ENCODE measurements around the gene SIGLEC5.
"Not testable (repeated sequence)": the region's sequence is repeated elsewhere in the genome, so short reads cannot be mapped to it uniquely, and the experiment has no call there.

Gene SIGLEC5, protein sequence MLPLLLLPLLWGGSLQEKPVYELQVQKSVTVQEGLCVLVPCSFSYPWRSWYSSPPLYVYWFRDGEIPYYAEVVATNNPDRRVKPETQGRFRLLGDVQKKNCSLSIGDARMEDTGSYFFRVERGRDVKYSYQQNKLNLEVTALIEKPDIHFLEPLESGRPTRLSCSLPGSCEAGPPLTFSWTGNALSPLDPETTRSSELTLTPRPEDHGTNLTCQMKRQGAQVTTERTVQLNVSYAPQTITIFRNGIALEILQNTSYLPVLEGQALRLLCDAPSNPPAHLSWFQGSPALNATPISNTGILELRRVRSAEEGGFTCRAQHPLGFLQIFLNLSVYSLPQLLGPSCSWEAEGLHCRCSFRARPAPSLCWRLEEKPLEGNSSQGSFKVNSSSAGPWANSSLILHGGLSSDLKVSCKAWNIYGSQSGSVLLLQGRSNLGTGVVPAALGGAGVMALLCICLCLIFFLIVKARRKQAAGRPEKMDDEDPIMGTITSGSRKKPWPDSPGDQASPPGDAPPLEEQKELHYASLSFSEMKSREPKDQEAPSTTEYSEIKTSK

DNA sequence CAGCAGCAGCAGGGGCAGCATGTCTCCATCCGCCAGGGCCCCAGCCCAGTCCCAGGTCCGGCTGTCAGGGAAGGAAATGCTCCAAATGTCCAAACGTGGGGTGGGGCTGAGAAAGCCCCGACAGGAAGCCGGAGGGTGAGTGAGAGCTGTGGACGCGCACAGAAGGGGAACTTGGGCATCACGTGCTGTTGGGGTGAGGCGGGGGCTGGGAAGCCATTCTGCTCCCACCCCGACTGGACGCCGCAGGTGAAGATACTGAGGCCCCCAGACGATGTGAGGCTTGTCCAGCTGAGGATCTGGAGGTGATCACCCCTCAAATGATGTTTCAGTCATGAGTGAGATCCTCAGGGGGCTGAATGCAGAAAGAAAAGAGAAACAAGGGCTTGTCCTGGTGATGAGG lies at the start of gene SIGLEC5:
SIGLEC5 (minus strand) TSS at position 87 of the 400 bp plus-strand sequence; CDS start at position 21, 66 bp downstream.
- TF ChIP-seq CTCF (IDR thresholded peaks at IDR 0.05): not testable (repeated sequence)

DNA sequence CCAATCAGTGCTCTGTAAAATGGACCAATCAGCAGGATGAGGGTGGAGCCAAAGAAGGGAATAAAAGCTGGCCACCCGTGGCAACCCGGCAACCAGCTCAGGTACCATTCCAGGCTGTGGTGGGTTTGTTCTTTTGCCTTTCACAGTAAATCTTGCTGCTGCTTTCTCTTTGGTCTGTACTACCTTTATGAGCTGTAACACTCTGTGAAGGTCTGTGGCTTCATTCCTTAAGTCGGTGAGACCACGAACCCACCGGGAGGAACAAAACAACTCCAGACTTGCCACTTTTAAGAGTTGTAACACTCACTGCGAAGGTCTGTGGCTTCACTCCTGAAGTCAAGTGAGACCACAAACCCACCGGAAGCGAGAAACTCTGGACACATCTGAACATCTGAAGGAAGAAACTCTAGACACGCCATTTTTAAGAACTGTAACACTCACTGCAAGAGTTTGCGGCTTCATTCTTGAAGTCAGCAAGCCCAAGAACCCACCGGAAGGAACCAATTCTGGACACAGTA lies 46.4 kb upstream of the SIGLEC5 start:
- no peak for TF ChIP-seq CTCF (IDR thresholded peaks at IDR 0.05)

- peak; percentile 51 for TF ChIP-seq CTCF (IDR thresholded peaks at IDR 0.05)
Measured at GRCh38 chr19:51675911-51676565, 45.8 kb upstream of the SIGLEC5 start.

DNA sequence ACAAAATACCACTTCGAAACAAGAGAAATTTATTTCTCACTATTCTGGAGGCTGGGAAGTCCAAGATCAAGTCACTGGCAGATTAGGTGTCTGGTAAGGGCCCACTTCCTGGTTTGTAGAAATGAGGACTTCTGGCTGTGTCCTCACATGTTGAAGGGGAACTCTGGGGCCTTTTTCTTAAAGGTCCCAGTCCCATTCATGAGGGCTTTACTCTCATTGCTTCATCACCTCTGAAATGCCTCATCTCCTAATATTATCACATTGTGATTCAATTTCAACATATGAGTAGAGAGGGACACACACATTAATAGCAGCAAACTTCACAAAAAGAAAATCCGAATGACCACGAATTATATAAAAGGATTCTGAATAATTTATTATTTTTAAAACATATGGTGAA lies 38.0 kb upstream of the SIGLEC5 start:
- TF ChIP-seq CTCF (IDR thresholded peaks at IDR 0.05): no peak

DNA sequence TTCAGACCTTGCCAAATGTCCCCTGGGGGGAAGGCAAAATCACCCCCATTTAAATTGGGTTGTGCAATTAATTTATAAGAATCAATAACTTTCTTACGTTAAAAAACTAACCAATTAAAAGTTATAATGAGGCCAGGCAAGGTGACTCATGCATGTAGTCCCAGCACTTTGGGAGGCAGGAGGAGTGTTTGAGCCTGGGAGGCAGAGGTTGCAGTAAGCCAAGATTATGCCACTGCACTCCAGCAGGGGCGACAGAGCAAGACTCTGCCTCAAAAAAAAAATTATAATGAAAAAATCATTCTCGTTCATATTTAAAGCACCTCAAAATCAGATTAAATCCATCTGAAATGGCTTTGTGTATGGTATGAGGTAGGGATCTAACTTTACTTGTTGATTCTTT lies 34.8 kb upstream of the SIGLEC5 start:
- no peak for TF ChIP-seq CTCF (IDR thresholded peaks at IDR 0.05)

DNA sequence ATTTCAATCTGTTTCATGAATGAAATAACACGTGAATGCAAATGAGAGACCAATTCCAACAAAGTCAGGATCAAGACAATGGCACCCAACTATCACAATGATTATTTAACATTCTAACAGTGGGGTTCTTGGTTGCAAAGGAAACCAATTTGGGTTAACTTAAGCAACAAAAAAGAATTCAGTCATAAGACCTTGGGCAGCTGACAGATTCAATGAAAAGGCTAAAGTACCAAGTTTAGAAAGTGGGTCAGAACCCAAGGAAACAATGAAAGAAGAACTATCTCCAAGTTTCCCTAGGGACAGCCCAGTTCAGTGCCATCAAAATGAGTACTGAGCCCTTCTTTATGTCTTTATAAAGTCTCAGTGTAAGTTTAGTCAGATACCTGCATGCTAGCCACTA lies 33.9 kb upstream of the SIGLEC5 start:
- TF ChIP-seq CTCF (IDR thresholded peaks at IDR 0.05): no peak

DNA sequence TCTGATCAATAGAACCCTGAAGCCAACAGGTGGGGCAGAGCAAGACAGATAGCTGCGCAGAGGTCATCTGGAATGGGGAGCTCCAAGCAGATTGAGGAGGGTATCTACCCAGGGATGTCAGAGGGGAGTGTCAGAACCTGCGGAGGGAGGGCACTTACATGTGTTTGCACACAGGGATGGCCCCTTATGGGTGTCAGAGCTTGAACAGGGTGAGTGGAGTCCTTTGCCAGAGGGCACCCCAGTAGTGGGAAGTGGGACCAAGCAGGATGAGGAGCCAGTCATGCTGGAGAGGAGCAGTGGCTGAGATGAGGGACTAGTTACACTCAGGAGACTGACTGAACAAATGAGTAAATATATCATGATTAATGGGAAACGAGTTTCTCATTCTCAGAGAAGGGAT lies 33.4 kb upstream of the SIGLEC5 start:
- no peak for TF ChIP-seq CTCF (IDR thresholded peaks at IDR 0.05)

Measured in LNCAP (cell line).